ENCODE data around the gene ARHGEF10L.

DNA sequence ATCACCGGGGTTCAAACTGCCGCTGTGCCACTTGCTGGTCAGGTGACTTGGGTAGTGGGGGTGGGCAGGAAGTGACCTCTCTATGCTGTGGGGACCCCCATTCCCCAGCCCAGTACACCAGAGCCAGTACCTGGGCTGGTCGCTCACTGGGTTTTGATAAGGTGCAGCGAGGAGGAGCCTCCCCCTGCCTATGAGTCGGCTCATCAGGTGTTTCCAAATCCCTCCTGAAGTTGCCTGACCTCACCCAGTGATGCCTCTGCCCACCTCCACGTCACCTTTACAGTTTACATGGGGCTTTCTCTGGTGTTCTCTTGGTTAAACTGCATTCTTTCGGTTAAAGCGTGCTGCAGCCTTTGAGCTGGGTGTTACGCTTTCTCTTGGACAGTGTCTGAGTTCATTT is 58.2 kb downstream of the ARHGEF10L start:
- TF ChIP-seq GATA2 (IDR thresholded peaks at IDR 0.05; ENCODE audit: low read depth, low read length) (no peak), GATA3 (IDR thresholded peaks at IDR 0.05; ENCODE audit: low read depth, low read length) (no peak)

Data from SH-SY5Y (cell line).